Neural cell (in vitro differentiated cells): ENCODE data around the gene TET1. TPM values are rescaled to one million over a fixed set of nuclear protein-coding genes. Genes with fewer than 3 reads are reported as not detected.
"Not testable (repeated sequence)": the region's sequence is repeated elsewhere in the genome, so short reads cannot be mapped to it uniquely, and the experiment has no call there.

Experiments used
- H2AFZ ChIP-seq: fragments of 200-600, 300-800 bp; sonication (generic), shearing (Covaris generic); 2 replicates; pipeline ENCODE4 v1.6.0; 2014; ENCODE audit warnings: low read depth, mild to moderate bottlenecking, antibody characterized with exemption, low read length, moderate library complexity
- H3F3A ChIP-seq: fragments of 200-600 bp; shearing (Covaris generic); 2 replicates; pipeline ENCODE4 v1.6.1; 2016; ENCODE audit warnings: mild to moderate bottlenecking, moderate library complexity, mixed read lengths, antibody characterized with exemption, low read length; ENCODE audit not compliant: insufficient read depth, poor library complexity, severe bottlenecking
- H3K27ac ChIP-seq: fragments of 200-600, 300-800 bp; sonication (generic), shearing (Covaris generic); 2 replicates; pipeline ENCODE4 v1.5.1; 2014; ENCODE audit warnings: mild to moderate bottlenecking, low read length, moderate library complexity
- H3K27me3 ChIP-seq: fragments of 300-800, 200-600 bp; sonication (generic), shearing (Covaris generic); 2 replicates; pipeline ENCODE4 v1.6.0; 2014; ENCODE audit warnings: mild to moderate bottlenecking, low read depth, low read length, moderate library complexity; ENCODE audit not compliant: insufficient read depth
- H3K36me3 ChIP-seq: fragments of 300-800, 200-600 bp; sonication (generic), shearing (Covaris generic); 2 replicates; pipeline ENCODE4 v1.5.1; 2014; ENCODE audit warnings: mild to moderate bottlenecking, antibody characterized with exemption, low read length, moderate library complexity; ENCODE audit not compliant: insufficient read depth
- H3K4me2 ChIP-seq: fragments of 300-800, 200-600 bp; sonication (generic), shearing (Covaris generic); 2 replicates; pipeline ENCODE4 v1.6.0; 2014; ENCODE audit warnings: mild to moderate bottlenecking, low read length
- H3K4me3 ChIP-seq: fragments of 300-800, 200-600 bp; sonication (generic), shearing (Covaris generic); 2 replicates; pipeline ENCODE4 v1.5.1; 2014; ENCODE audit warnings: mild to moderate bottlenecking, low read length, moderate library complexity
- H3K79me2 ChIP-seq: fragments of 200-600 bp; shearing (Covaris generic); replicated peaks from 2 replicates; pipeline ENCODE4 v1.6.0; 2014; ENCODE audit warnings: mild to moderate bottlenecking, low read length, moderate library complexity; ENCODE audit not compliant: insufficient read depth
- H3K9ac ChIP-seq: fragments of 300-800, 200-600 bp; sonication (generic), shearing (Covaris generic); 2 replicates; pipeline ENCODE4 v1.6.1; 2016; ENCODE audit warnings: mild to moderate bottlenecking, low read length, mixed read lengths
- H3K9me2 ChIP-seq: fragments of 200-600 bp; shearing (Covaris generic); 2 replicates; pipeline ENCODE4 v1.6.1; 2016; ENCODE audit warnings: mild to moderate bottlenecking, low read length, mixed read lengths; ENCODE audit not compliant: insufficient read depth
- H3K9me3 ChIP-seq: fragments of 200-600, 300-800 bp; sonication (generic), shearing (Covaris generic); 2 replicates; pipeline ENCODE4 v1.6.1; 2016; ENCODE audit warnings: mild to moderate bottlenecking, mixed run types, low read length, moderate library complexity, mixed read lengths
- H4K20me1 ChIP-seq: fragments of 200-600 bp; shearing (Covaris generic); 2 replicates; pipeline ENCODE4 v1.6.1; 2016; ENCODE audit warnings: mild to moderate bottlenecking, mixed run types; ENCODE audit not compliant: insufficient read depth
- EP300 ChIP-seq: fragments of 450-650 bp; conservative IDR thresholded peaks from 2 replicates; pipeline ENCODE4 v1.6.1; 2014; ENCODE audit warnings: antibody characterized with exemption, mild to moderate bottlenecking, moderate library complexity; ENCODE audit not compliant: poor library complexity, severe bottlenecking
- EZH2 ChIP-seq: fragments of 200-600, 300-800 bp; shearing (Covaris generic), sonication (generic); IDR thresholded peaks from 2 replicates; pipeline ENCODE4 v1.6.1; 2014; ENCODE audit warnings: antibody characterized with exemption, low read length, borderline replicate concordance, mild to moderate bottlenecking; ENCODE audit not compliant: insufficient read depth, poor library complexity, severe bottlenecking
- MXI1 ChIP-seq: fragments of 450-650 bp; conservative IDR thresholded peaks from 2 replicates; pipeline ENCODE4 v1.6.1; 2014; ENCODE audit warnings: antibody characterized with exemption, mild to moderate bottlenecking; ENCODE audit not compliant: poor library complexity, severe bottlenecking
- POLR2AphosphoS5 ChIP-seq: IDR thresholded peaks from 2 replicates; pipeline ENCODE4 v1.6.1; 2012
- RAD21 ChIP-seq: fragments of 450-650 bp; conservative IDR thresholded peaks from 2 replicates; pipeline ENCODE4 v1.6.1; 2014; ENCODE audit warnings: antibody characterized with exemption, mild to moderate bottlenecking, moderate library complexity
- SMC3 ChIP-seq: fragments of 450-650 bp; conservative IDR thresholded peaks from 2 replicates; pipeline ENCODE4 v1.6.1; 2014; ENCODE audit warnings: antibody characterized with exemption, mild to moderate bottlenecking, moderate library complexity; ENCODE audit not compliant: poor library complexity
- TAF1 ChIP-seq: IDR thresholded peaks from 2 replicates; pipeline ENCODE4 v1.6.1; 2012; ENCODE audit warnings: low read depth
- polyA plus RNA-seq: library from polyadenylated mRNA; depleted of rRNA; stranded (reverse); fragments of >200 nt; gene quantifications from 2 replicates; pipeline ENCODE4 v1.2.3, GENCODE V29; 2014
- TF ChIP-seq, protein P1 (sequence below): fragments of 450-650 bp; IDR thresholded peaks from 2 replicates; pipeline ENCODE4 v1.5.1; 2014; ENCODE audit warnings: antibody characterized with exemption, mild to moderate bottlenecking, moderate library complexity; ENCODE audit not compliant: poor library complexity, severe bottlenecking
- TF ChIP-seq, protein P2 (sequence below): IDR thresholded peaks from 2 replicates; pipeline ENCODE4 v1.6.1; 2012; ENCODE audit warnings: borderline replicate concordance

TET1 gene
- polyA plus RNA-seq, 1 donor from 2014 or later: 3.6 TPM

DNA sequence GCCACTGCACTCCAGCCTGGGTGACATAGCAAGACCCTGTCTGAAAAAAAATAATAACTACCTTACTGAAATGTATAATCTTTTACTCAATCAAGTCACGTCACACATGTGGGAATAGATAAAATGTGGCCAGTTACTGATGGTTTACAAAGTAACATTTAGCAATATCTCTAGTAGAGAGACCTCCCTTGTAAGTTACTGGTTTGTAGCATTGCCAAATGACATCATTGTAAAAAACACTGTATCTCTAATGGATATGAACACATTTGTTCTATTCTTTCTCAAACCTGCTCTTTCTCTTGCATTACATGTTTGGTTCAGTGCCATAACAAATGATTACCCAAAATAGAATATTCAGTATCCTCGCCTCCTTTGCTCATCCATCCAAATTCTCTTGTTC lies 18.8 kb downstream of the TET1 start:
- no peaks in the 10 kb centered on the region for H3K36me3 ChIP-seq
- H3K27me3 ChIP-seq: no peaks in the 10 kb centered on the region
- no peak overlapping the region for H3K9ac ChIP-seq
- no peaks in the 10 kb centered on the region for H3K9me3 ChIP-seq
- no peaks in the 10 kb centered on the region for H3K9me2 ChIP-seq
- no peaks in the 10 kb centered on the region for H3F3A ChIP-seq
- TF ChIP-seq SMC3 (no peak), RAD21 (no peak), TAF1 (no peak)
- TF ChIP-seq, protein P1, sequence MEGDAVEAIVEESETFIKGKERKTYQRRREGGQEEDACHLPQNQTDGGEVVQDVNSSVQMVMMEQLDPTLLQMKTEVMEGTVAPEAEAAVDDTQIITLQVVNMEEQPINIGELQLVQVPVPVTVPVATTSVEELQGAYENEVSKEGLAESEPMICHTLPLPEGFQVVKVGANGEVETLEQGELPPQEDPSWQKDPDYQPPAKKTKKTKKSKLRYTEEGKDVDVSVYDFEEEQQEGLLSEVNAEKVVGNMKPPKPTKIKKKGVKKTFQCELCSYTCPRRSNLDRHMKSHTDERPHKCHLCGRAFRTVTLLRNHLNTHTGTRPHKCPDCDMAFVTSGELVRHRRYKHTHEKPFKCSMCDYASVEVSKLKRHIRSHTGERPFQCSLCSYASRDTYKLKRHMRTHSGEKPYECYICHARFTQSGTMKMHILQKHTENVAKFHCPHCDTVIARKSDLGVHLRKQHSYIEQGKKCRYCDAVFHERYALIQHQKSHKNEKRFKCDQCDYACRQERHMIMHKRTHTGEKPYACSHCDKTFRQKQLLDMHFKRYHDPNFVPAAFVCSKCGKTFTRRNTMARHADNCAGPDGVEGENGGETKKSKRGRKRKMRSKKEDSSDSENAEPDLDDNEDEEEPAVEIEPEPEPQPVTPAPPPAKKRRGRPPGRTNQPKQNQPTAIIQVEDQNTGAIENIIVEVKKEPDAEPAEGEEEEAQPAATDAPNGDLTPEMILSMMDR: no peak
- no peak overlapping the region for H2AFZ ChIP-seq
- no peak overlapping the region for H3K27ac ChIP-seq
- H3K4me3 ChIP-seq: no peak overlapping the region
- no peak overlapping the region for H3K4me2 ChIP-seq
- H4K20me1 ChIP-seq: no peaks in the 10 kb centered on the region
- peaks cover 6% of the 10 kb centered on the region for H3K79me2 ChIP-seq

DNA sequence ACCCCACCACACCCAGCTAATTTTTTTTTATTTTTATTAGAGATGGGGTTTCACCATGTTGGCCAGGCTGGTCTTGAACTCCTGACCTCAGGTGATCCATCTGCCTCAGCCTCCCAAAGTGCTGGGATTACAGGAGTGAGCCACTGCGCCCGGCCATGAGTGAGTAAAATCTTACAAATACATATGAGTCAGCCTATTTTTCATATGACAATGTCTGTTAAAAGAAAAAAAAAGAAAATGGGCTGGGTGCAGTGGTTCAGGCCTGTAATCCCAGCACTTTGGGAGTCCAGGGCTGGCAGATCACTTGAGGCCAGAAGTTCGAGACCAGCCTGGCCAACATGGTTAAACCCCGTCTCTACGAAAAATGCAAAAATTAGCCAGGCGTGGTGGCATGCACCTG lies 24.1 kb downstream of the TET1 start:
- not testable (repeated sequence) for H3K9me2 ChIP-seq, H3K27ac ChIP-seq, H3K36me3 ChIP-seq, H3K27me3 ChIP-seq, H3F3A ChIP-seq, H3K4me3 ChIP-seq, H3K9ac ChIP-seq, H3K4me2 ChIP-seq, H3K79me2 ChIP-seq, H3K9me3 ChIP-seq, H2AFZ ChIP-seq, H4K20me1 ChIP-seq

DNA sequence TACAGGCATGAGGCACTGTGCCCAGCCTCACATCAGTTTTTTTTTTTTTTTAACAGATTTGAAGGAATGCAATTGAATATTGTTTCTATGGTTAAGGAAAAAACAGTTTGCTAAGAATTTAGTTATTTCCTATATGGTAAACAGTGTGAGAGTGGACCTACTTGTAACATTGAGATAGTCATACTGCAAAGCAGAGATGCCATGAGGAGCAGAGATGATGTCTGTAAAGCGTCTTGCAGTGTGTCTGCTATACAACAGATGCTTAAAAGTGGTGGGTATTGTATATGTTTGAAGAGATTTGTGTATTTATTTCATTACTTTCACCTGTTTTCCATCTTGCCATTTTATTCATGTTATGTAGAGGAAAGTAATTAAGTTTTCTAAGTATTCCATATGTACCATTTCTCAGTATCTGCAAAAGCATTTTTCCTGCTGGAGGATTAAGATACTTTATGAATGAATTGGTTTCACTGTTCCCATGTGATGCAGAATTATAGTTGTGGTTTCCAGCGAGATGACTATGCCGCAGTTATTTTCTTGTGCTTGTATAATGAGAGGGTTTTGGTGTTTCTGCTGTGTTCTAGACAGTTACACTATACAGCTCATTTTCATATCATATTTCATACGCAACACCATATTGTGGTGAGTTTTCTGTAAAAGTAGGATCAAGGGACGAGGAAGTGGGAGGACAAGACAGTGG lies 26.6 kb downstream of the TET1 start:
- H3K9me2 ChIP-seq: no peaks in the 10 kb centered on the region
- no peaks in the 10 kb centered on the region for H3F3A ChIP-seq
- H3K9ac ChIP-seq: no peak overlapping the region
- no peak overlapping the region for H3K4me3 ChIP-seq
- peaks cover 6% of the 10 kb centered on the region for H3K79me2 ChIP-seq
- no peaks in the 10 kb centered on the region for H3K36me3 ChIP-seq
- H3K27me3 ChIP-seq: no peaks in the 10 kb centered on the region
- H2AFZ ChIP-seq: no peak overlapping the region
- no peak for TF ChIP-seq SMC3
- TF ChIP-seq EZH2: no peak
- no peak for TF ChIP-seq POLR2AphosphoS5
- TF ChIP-seq EP300: no peak
- no peak for TF ChIP-seq TAF1
- TF ChIP-seq MXI1: no peak
- TF ChIP-seq, protein P2, sequence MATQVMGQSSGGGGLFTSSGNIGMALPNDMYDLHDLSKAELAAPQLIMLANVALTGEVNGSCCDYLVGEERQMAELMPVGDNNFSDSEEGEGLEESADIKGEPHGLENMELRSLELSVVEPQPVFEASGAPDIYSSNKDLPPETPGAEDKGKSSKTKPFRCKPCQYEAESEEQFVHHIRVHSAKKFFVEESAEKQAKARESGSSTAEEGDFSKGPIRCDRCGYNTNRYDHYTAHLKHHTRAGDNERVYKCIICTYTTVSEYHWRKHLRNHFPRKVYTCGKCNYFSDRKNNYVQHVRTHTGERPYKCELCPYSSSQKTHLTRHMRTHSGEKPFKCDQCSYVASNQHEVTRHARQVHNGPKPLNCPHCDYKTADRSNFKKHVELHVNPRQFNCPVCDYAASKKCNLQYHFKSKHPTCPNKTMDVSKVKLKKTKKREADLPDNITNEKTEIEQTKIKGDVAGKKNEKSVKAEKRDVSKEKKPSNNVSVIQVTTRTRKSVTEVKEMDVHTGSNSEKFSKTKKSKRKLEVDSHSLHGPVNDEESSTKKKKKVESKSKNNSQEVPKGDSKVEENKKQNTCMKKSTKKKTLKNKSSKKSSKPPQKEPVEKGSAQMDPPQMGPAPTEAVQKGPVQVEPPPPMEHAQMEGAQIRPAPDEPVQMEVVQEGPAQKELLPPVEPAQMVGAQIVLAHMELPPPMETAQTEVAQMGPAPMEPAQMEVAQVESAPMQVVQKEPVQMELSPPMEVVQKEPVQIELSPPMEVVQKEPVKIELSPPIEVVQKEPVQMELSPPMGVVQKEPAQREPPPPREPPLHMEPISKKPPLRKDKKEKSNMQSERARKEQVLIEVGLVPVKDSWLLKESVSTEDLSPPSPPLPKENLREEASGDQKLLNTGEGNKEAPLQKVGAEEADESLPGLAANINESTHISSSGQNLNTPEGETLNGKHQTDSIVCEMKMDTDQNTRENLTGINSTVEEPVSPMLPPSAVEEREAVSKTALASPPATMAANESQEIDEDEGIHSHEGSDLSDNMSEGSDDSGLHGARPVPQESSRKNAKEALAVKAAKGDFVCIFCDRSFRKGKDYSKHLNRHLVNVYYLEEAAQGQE: no peak
- TF ChIP-seq, protein P1: no peak
- TF ChIP-seq RAD21: no peak
- H3K27ac ChIP-seq: no peak overlapping the region
- H4K20me1 ChIP-seq: no peaks in the 10 kb centered on the region
- H3K9me3 ChIP-seq: no peaks in the 10 kb centered on the region
- no peak overlapping the region for H3K4me2 ChIP-seq
